Activated naive CD8-positive, alpha-beta T cell treated with anti-CD3 and anti-CD28 coated beads, Interleukin-2, amount 10 ng/mL, durations not matched to agents 7 days and 5 days (primary cell): Measurements from ENCODE around the gene FZR1. TPM values are rescaled to one million over a fixed set of nuclear protein-coding genes. Genes with fewer than 3 reads are reported as not detected.
"Not testable (repeated sequence)": the region's sequence is repeated elsewhere in the genome, so short reads cannot be mapped to it uniquely, and the experiment has no call there.

Experiments
- ATAC-seq: fragments of 150-1000 bp; cut with Tn5 transposase; one replicate; pipeline ENCODE4 v1.10.0; 2021; ENCODE audit warnings: low read depth, moderate library complexity
- POLR2A ChIA-PET: fragments of 350-600 bp; sonication (Branson Sonifier 250); formaldehyde crosslinking; loops from one replicate; lab custom pipeline; 2021; ENCODE audit warnings: antibody characterized with exemption; lab: Charles Lee
- DNase-seq: peaks from one replicate; pipeline ENCODE4 v3.0.0; 2021
- H3K27ac Mint-ChIP-seq: one replicate; pipeline ENCODE4 v1.8.0; 2022; ENCODE audit warnings: mild to moderate bottlenecking, mixed read lengths
- H3K27me3 Mint-ChIP-seq: one replicate; pipeline ENCODE4 v1.8.0; 2022; ENCODE audit warnings: mild to moderate bottlenecking, moderate library complexity, mixed read lengths
- H3K36me3 Mint-ChIP-seq: one replicate; pipeline ENCODE4 v1.8.0; 2021; ENCODE audit warnings: mild to moderate bottlenecking, mixed read lengths
- H3K4me1 Mint-ChIP-seq: one replicate; pipeline ENCODE4 v1.8.0; 2021; ENCODE audit warnings: mixed read lengths
- H3K4me3 Mint-ChIP-seq: one replicate; pipeline ENCODE4 v1.8.0; 2022; ENCODE audit warnings: mild to moderate bottlenecking, moderate library complexity, mixed read lengths
- H3K9me3 Mint-ChIP-seq: one replicate; pipeline ENCODE4 v1.8.0; 2021; ENCODE audit warnings: mixed read lengths
- total RNA-seq, 2 experiments: library from RNA; stranded (reverse); gene quantifications; one replicate each; pipeline ENCODE4 v1.2.3, GENCODE V29; 2021

Gene FZR1
- total RNA-seq, 2 experiments from 2014 or later = 82.9 to 83.6 TPM

GRCh38 chr19:3528539-3529211 lies 22.6 kb downstream of the FZR1 start:
- peaks cover 12% of the 10 kb centered on the region for H3K36me3 Mint-ChIP-seq
- no peaks in the 10 kb centered on the region for H3K9me3 Mint-ChIP-seq
- H3K4me3 Mint-ChIP-seq = no peak overlapping the region
- no peaks in the 10 kb centered on the region for H3K27me3 Mint-ChIP-seq
- no peak overlapping the region for H3K27ac Mint-ChIP-seq
- no peaks in the 10 kb centered on the region for H3K4me1 Mint-ChIP-seq
- DNase-seq = no peak
- POLR2A ChIA-PET = no interaction called here
- ATAC-seq = no peak

GRCh38 chr19:3529299-3529698 lies 23.2 kb downstream of the FZR1 start:
- POLR2A ChIA-PET, H3K4me1 Mint-ChIP-seq, H3K4me3 Mint-ChIP-seq, H3K27me3 Mint-ChIP-seq, DNase-seq, H3K9me3 Mint-ChIP-seq, H3K27ac Mint-ChIP-seq, ATAC-seq: not testable (repeated sequence)
- H3K36me3 Mint-ChIP-seq = peaks cover 12% of the 10 kb centered on the region

GRCh38 chr19:3530389-3530788 lies 24.3 kb downstream of the FZR1 start:
- H3K4me3 Mint-ChIP-seq = no peak overlapping the region
- no peaks in the 10 kb centered on the region for H3K27me3 Mint-ChIP-seq
- no peak overlapping the region for H3K27ac Mint-ChIP-seq
- no peaks in the 10 kb centered on the region for H3K9me3 Mint-ChIP-seq
- no peak for DNase-seq
- no peak for ATAC-seq
- peaks cover 15% of the 10 kb centered on the region for H3K36me3 Mint-ChIP-seq
- POLR2A ChIA-PET = no interaction called here
- no peaks in the 10 kb centered on the region for H3K4me1 Mint-ChIP-seq

- Mint-ChIP-seq H3K4me1 (no peaks in the 10 kb centered on the region), H3K36me3 (peaks cover 16% of the 10 kb centered on the region), H3K9me3 (no peaks in the 10 kb centered on the region), H3K27me3 (no peaks in the 10 kb centered on the region), H3K27ac (no peak overlapping the region), H3K4me3 (no peak overlapping the region)
- POLR2A ChIA-PET = interaction anchor here (0.9 kb wide), 1 partner anchor 558 kb away, joined by 3 read pairs; no protein-coding TSS in a partner anchor
- no peak for DNase-seq
- no peak for ATAC-seq
Measured at GRCh38 chr19:3531716-3532115, 25.6 kb downstream of the FZR1 start.

GRCh38 chr19:3532154-3532786 lies 26.2 kb downstream of the FZR1 start:
- Mint-ChIP-seq H3K27ac (no peak overlapping the region), H3K9me3 (no peaks in the 10 kb centered on the region), H3K27me3 (no peaks in the 10 kb centered on the region), H3K4me1 (no peaks in the 10 kb centered on the region), H3K4me3 (no peak overlapping the region), H3K36me3 (peaks cover 13% of the 10 kb centered on the region)
- POLR2A ChIA-PET = interaction anchor here (0.9 kb wide), 1 partner anchor 557 kb away, joined by 3 read pairs; no protein-coding TSS in a partner anchor
- ATAC-seq (no peak), DNase-seq (no peak)

- POLR2A ChIA-PET = no interaction called here
- H3K4me3 Mint-ChIP-seq = no peak overlapping the region
Measured at GRCh38 chr19:3533033-3533432, 26.9 kb downstream of the FZR1 start.

GRCh38 chr19:3533563-3534216 lies 27.6 kb downstream of the FZR1 start:
- POLR2A ChIA-PET = no interaction called here
- Mint-ChIP-seq H3K27ac (no peak overlapping the region), H3K36me3 (peaks cover 14% of the 10 kb centered on the region), H3K27me3 (no peaks in the 10 kb centered on the region), H3K4me3 (no peak overlapping the region), H3K4me1 (peaks cover 1% of the 10 kb centered on the region), H3K9me3 (no peaks in the 10 kb centered on the region)
- DNase-seq (no peak), ATAC-seq (no peak)

More at GRCh38 chr19:3533033-3533432, 26.9 kb downstream of the FZR1 start:
- no peak for DNase-seq
- Mint-ChIP-seq H3K27ac (no peak overlapping the region), H3K27me3 (no peaks in the 10 kb centered on the region), H3K36me3 (peaks cover 15% of the 10 kb centered on the region), H3K4me1 (peaks cover 1% of the 10 kb centered on the region), H3K9me3 (no peaks in the 10 kb centered on the region)
- no peak for ATAC-seq

DNA sequence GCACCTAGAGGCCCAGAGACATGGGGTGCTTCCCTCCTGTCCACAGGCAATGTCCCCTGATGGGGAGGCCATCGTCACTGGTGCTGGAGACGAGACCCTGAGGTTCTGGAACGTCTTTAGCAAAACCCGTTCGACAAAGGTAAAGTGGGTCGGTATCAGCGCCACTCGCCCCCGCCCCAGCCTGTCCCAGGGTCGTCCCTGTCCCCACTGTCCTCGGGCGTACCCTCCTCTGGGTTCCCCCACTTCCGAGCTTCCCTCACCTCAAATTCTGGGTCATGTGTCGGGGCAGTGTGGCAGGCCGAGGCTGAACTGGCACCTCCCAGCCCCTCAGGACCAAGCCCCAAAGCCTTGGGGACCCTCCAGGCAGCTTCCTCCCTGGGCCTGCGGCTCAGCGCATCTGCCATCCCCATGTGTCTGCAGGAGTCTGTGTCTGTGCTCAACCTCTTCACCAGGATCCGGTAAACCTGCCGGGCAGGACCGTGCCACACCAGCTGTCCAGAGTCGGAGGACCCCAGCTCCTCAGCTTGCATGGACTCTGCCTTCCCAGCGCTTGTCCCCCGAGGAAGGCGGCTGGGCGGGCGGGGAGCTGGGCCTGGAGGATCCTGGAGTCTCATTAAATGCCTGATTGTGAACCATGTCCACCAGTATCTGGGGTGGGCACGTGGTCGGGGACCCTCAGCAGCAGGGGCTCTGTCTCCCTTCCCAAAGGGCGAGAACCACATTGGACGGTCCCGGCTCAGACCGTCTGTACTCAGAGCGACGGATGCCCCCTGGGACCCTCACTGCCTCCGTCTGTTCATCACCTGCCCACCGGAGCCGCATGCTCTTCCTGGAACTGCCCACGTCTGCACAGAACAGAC lies 28.5 kb downstream of the FZR1 start:
- peaks cover 1% of the 10 kb centered on the region for H3K4me1 Mint-ChIP-seq
- peaks cover 16% of the 10 kb centered on the region for H3K36me3 Mint-ChIP-seq
- POLR2A ChIA-PET = no interaction called here
- ATAC-seq = no peak
- no peak for DNase-seq
- no peaks in the 10 kb centered on the region for H3K9me3 Mint-ChIP-seq
- no peak overlapping the region for H3K27ac Mint-ChIP-seq
- H3K27me3 Mint-ChIP-seq = no peaks in the 10 kb centered on the region
- H3K4me3 Mint-ChIP-seq = no peak overlapping the region

GRCh38 chr19:3535235-3535535 lies 29.1 kb downstream of the FZR1 start:
- no peak overlapping the region for H3K4me3 Mint-ChIP-seq
- peaks cover 19% of the 10 kb centered on the region for H3K36me3 Mint-ChIP-seq
- H3K27ac Mint-ChIP-seq = no peak overlapping the region
- ATAC-seq = no peak
- no peak for DNase-seq
- POLR2A ChIA-PET = no interaction called here
- no peaks in the 10 kb centered on the region for H3K9me3 Mint-ChIP-seq
- no peaks in the 10 kb centered on the region for H3K27me3 Mint-ChIP-seq
- peaks cover 1% of the 10 kb centered on the region for H3K4me1 Mint-ChIP-seq

DNA sequence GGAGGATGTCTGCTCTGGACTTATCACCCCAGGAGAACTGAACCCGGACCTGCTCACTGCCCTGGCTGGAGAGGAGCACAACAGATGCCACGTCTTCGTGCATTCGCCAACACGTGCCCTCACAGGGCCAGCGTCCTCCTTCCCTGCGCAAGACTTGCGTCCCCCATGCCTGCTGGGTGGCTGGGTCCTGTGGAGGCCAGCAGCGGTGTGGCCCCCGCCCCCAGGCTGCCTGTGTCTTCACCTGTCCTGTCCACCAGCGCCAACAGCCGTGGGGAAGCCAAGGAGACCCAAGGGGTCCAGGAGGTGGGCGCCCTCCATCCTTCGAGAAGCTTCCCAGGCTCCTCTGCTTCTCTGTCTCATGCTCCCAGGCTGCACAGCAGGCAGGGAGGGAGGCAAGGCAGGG lies 29.5 kb downstream of the FZR1 start:
- Mint-ChIP-seq H3K4me1 (peaks cover 1% of the 10 kb centered on the region), H3K27ac (no peak overlapping the region), H3K36me3 (peaks cover 19% of the 10 kb centered on the region), H3K4me3 (no peak overlapping the region), H3K27me3 (no peaks in the 10 kb centered on the region), H3K9me3 (no peaks in the 10 kb centered on the region)
- ATAC-seq = no peak
- POLR2A ChIA-PET = no interaction called here
- no peak for DNase-seq

GRCh38 chr19:3535981-3536380 lies 29.9 kb downstream of the FZR1 start:
- Mint-ChIP-seq H3K36me3 (peaks cover 19% of the 10 kb centered on the region), H3K27ac (no peak overlapping the region), H3K27me3 (no peaks in the 10 kb centered on the region), H3K4me3 (no peak overlapping the region), H3K9me3 (no peaks in the 10 kb centered on the region), H3K4me1 (peaks cover 1% of the 10 kb centered on the region)
- ATAC-seq (no peak), DNase-seq (no peak)
- POLR2A ChIA-PET = no interaction called here

GRCh38 chr19:3536429-3537100 lies 30.5 kb downstream of the FZR1 start:
- POLR2A ChIA-PET = no interaction called here
- Mint-ChIP-seq H3K4me3 (no peak overlapping the region), H3K36me3 (peaks cover 19% of the 10 kb centered on the region), H3K27ac (no peak overlapping the region), H3K9me3 (no peaks in the 10 kb centered on the region), H3K27me3 (no peaks in the 10 kb centered on the region), H3K4me1 (peaks cover 1% of the 10 kb centered on the region)
- no peak for ATAC-seq
- DNase-seq = no peak

DNA sequence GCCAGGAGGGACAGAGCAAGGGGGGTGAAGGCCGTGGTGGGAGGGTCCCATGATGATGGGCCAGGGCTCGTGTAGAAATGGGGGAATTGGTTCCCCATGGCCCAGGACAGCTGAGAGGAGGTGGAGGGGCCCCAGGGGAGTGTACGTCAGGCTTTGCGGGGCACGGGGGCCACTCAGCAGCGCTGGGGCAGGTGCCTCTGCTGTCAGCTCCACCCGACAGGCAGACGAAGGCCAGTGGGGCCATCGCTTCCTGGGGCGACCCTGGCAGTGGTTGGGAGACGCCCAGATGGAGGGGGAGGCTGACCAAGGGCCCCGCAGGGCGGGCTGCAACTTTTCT lies 31.0 kb downstream of the FZR1 start:
- no peak for ATAC-seq
- Mint-ChIP-seq H3K4me3 (no peak overlapping the region), H3K27ac (peak overlapping the region; percentile 58), H3K27me3 (no peaks in the 10 kb centered on the region), H3K4me1 (peaks cover 1% of the 10 kb centered on the region), H3K9me3 (no peaks in the 10 kb centered on the region), H3K36me3 (peaks cover 19% of the 10 kb centered on the region)
- DNase-seq = no peak
- POLR2A ChIA-PET = no interaction called here
